ENCODE results near the gene OCA2.

The OCA2 gene

DNA sequence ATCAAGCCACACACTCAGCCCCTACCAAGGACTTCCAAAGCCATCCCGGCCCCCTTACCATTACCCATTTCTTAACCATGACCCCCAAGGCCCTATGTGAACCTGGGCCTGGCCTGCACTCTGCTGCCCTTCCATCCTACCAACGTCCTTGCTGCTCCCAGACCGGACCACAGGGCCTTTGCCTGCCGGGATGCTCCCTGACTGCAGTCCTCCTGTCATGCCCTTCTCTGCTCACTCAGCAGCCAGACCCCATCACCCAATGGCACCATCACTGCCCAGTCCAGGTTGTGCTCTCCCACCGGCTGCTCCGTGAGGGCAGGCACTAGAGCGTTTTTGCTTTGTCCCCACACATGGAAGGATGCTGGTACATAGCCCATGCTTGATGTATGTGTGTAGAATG lies 73.7 kb downstream of the OCA2 start:
- Histone ChIP-seq H3K4me1 (ENCODE audit: control insufficient read depth, insufficient read depth, low read length) (peaks cover 5% of the 10 kb centered on the region), H3K36me3 (ENCODE audit: control insufficient read depth, insufficient read depth, low read length) (no peaks in the 10 kb centered on the region), H3K9me3 (ENCODE audit: control insufficient read depth, low read length) (no peaks in the 10 kb centered on the region), H3K27me3 (ENCODE audit: control insufficient read depth, insufficient read depth, low read length, poor library complexity, severe bottlenecking) (no peaks in the 10 kb centered on the region), H3K4me3 (ENCODE audit: insufficient read depth, low read depth, low read length) (no peak overlapping the region), H3K27ac (ENCODE audit: insufficient read depth, low read depth, low read length, poor library complexity, severe bottlenecking) (no peak overlapping the region)
- 91 to 93% methylated on average over 7 of the region's 7 CpGs for WGBS, 2 experiments

DNA sequence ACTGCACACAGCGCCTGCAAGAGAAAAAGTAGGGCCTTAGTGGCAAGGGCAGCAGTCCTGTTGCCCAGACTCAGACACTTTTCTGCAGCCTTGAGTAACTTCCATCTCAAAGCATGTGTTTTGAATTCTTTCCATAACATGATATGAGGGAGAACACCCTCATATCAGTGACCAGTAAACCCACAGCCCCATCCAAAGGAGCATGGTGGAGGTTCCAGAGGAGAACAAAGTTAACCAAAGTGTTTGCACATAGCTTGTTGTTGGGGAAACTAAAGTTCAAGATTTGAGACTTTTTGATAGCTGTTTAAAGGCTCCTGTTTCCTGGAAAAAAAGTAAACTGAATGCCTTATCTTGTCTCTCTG lies 74.2 kb downstream of the OCA2 start:
- Histone ChIP-seq H3K9me3 (ENCODE audit: control insufficient read depth, low read length) (no peaks in the 10 kb centered on the region), H3K4me3 (ENCODE audit: insufficient read depth, low read depth, low read length) (no peak overlapping the region), H3K27me3 (ENCODE audit: control insufficient read depth, insufficient read depth, low read length, poor library complexity, severe bottlenecking) (no peaks in the 10 kb centered on the region), H3K36me3 (ENCODE audit: control insufficient read depth, insufficient read depth, low read length) (no peaks in the 10 kb centered on the region), H3K27ac (ENCODE audit: insufficient read depth, low read depth, low read length, poor library complexity, severe bottlenecking) (no peak overlapping the region), H3K4me1 (ENCODE audit: control insufficient read depth, insufficient read depth, low read length) (peaks cover 5% of the 10 kb centered on the region)
- 89 to 94% methylated on average over 1 of the region's 1 CpG for WGBS, 2 experiments

DNA sequence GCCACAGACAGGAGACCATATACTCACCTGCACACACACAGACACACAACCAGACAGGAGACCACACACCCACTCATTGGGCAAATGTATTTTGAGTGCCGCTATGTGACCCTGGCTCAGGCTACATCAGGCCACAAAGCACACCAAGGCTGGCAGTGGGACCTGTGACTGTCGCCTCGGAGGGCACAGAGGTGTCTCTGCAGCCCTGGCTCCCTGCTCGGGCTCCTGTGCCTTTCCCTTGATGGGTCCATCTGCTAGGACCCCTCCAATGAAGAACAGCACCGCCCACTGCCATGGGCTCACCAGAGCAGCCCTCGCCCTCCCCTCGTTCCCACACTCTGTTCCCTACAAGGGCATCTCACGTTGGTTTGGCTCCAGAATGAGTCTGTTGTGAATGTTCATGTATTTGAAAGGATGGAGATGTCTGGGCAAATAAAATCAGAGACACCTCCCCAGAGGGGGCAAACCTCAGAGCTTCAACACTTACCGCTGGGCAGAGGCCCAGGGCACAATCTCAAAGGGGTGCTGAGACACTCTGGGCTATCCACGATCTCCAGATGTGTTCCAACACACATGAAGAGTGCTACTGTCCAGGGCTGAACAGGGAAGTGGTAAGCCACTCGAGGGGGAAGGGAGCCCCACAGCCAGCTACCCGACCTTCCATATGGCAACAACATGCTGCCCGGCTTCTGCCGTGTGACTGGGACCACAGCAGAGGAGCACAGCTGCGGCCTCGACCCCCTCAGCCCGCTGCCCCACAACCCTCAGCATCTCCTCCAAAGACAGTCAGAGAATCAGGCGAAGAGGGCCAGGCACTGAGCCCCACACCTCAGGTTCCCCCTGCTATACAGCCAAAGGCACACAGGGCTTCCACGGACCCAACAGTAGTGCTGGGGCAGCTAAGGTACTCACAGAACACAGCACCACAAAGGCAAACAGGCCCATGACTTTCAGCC lies 74.9 kb downstream of the OCA2 start:
- Histone ChIP-seq H3K9me3 (ENCODE audit: control insufficient read depth, low read length) (no peaks in the 10 kb centered on the region), H3K4me1 (ENCODE audit: control insufficient read depth, insufficient read depth, low read length) (peaks cover 5% of the 10 kb centered on the region), H3K27me3 (ENCODE audit: control insufficient read depth, insufficient read depth, low read length, poor library complexity, severe bottlenecking) (no peaks in the 10 kb centered on the region), H3K36me3 (ENCODE audit: control insufficient read depth, insufficient read depth, low read length) (no peaks in the 10 kb centered on the region), H3K4me3 (ENCODE audit: insufficient read depth, low read depth, low read length) (no peak overlapping the region), H3K27ac (ENCODE audit: insufficient read depth, low read depth, low read length, poor library complexity, severe bottlenecking) (no peak overlapping the region)
- 89 to 91% methylated on average over 19 of the region's 19 CpGs for WGBS, 2 experiments

DNA sequence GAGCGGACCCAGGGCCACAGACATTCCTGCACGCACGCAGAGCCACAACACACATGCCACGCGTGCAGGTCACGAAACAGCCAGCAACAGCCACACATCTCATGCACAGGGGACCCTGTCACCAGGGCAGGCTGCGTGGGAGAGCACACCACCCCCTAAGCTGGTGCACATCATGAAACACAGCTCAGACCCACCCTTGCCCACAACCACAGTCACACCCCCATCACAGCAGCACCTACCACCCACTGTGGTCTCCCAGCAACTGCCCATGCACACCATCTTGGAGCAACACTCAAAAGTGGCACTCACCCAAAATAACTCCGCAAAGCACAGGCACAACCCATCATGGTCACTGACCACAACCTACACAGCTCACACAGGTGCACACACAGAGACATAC lies 75.7 kb downstream of the OCA2 start:
- Histone ChIP-seq H3K9me3 (ENCODE audit: control insufficient read depth, low read length) (no peaks in the 10 kb centered on the region), H3K4me1 (ENCODE audit: control insufficient read depth, insufficient read depth, low read length) (peaks cover 5% of the 10 kb centered on the region), H3K4me3 (ENCODE audit: insufficient read depth, low read depth, low read length) (no peak overlapping the region), H3K27ac (ENCODE audit: insufficient read depth, low read depth, low read length, poor library complexity, severe bottlenecking) (no peak overlapping the region), H3K27me3 (ENCODE audit: control insufficient read depth, insufficient read depth, low read length, poor library complexity, severe bottlenecking) (no peaks in the 10 kb centered on the region), H3K36me3 (ENCODE audit: control insufficient read depth, insufficient read depth, low read length) (no peaks in the 10 kb centered on the region)
- WGBS, 2 experiments = 91 to 94% methylated on average over 8 of the region's 8 CpGs

DNA sequence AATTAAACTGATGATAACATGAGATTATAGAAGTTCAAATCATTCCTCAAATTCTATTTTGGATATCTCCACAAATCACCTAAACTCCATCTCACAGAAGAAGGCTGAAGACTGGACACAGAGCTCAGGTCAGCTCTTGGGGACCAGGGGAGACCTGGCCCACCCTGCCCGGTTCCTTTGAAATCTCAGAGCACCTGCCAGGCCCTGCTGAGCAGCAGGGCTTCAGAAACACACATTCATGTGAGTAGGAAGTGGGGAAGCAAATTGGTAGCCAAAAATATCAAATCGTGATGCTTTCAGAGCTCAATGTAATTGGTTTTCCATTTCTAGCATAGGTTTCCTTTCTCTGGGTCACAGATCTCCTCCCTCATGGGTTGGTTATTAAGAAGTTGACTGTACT lies 76.2 kb downstream of the OCA2 start:
- 87 to 94% methylated on average over 2 of the region's 2 CpGs for WGBS, 2 experiments
- peaks cover 5% of the 10 kb centered on the region for H3K4me1 ChIP-seq (ENCODE audit: control insufficient read depth, insufficient read depth, low read length)

DNA sequence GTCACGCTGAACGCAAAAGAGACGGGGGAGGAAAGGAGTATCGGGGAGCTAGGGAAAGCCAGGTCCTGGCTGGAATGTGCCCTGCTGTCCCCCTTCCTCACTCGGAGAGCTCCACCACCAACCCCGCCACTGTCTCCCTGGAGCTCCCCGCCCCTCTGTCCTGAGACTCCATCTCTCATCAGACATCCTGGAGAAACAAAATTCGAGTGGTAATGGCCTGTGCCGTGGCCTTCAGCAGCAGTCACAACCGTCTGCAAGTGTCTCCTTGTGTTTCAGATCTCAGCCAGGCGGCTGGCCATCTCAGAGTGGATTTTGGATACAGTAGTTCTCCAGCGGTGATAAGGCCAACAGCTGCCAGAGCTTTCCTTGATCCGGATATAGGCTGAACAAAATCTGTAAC lies 76.9 kb downstream of the OCA2 start:
- H3K4me3 ChIP-seq (ENCODE audit: insufficient read depth, low read depth, low read length) = no peak overlapping the region
- H3K27me3 ChIP-seq (ENCODE audit: control insufficient read depth, insufficient read depth, low read length, poor library complexity, severe bottlenecking) = no peaks in the 10 kb centered on the region
- H3K27ac ChIP-seq (ENCODE audit: insufficient read depth, low read depth, low read length, poor library complexity, severe bottlenecking) = no peak overlapping the region
- H3K36me3 ChIP-seq (ENCODE audit: control insufficient read depth, insufficient read depth, low read length) = no peaks in the 10 kb centered on the region
- WGBS, 2 experiments = 88 to 92% methylated on average over 13 of the region's 13 CpGs
- H3K9me3 ChIP-seq (ENCODE audit: control insufficient read depth, low read length) = no peaks in the 10 kb centered on the region
- H3K4me1 ChIP-seq (ENCODE audit: control insufficient read depth, insufficient read depth, low read length) = peaks cover 7% of the 10 kb centered on the region

More for the DNA sequence above, 76.2 kb downstream of the OCA2 start:
- no peaks in the 10 kb centered on the region for H3K9me3 ChIP-seq (ENCODE audit: control insufficient read depth, low read length)
- no peak overlapping the region for H3K27ac ChIP-seq (ENCODE audit: insufficient read depth, low read depth, low read length, poor library complexity, severe bottlenecking)
- no peak overlapping the region for H3K4me3 ChIP-seq (ENCODE audit: insufficient read depth, low read depth, low read length)
- H3K36me3 ChIP-seq (ENCODE audit: control insufficient read depth, insufficient read depth, low read length) = no peaks in the 10 kb centered on the region
- H3K27me3 ChIP-seq (ENCODE audit: control insufficient read depth, insufficient read depth, low read length, poor library complexity, severe bottlenecking) = no peaks in the 10 kb centered on the region

DNA sequence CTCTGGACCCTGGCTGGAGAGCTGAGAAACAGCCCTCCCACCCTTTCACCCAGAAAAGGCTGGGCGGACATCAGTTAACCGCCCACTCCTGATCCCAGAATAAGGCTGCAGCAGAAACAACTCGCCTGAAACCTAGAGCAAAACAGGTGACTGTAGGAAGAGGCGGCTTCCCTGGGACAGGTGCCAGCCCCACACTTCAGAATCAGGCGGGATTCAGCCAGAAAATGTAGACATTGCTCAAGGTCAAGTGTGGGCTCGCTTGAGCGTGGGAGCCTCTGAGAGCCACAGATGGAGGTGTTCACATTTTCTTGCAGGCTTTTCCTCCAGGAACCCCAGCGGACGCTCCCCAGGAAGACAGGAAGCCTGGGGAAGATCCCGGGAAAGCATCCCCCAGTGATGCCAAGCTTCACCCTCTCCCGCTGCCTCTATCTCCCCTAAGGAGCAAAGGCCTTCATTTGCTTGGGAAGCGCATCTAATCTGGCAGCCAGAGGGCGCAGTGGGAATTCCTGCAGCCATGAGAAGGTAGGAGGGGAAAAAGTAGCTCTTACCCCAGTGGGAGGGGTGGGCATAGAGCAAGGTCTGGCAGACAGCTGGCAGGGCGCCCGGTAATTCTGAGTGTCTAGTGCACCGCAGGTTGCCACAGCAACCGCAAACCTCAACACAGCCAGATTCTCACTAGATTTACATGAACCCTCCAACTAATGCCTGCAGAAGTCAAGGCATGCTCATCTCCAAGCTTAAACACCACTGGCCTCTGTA lies 77.7 kb downstream of the OCA2 start:
- Histone ChIP-seq H3K9me3 (ENCODE audit: control insufficient read depth, low read length) (no peaks in the 10 kb centered on the region), H3K27ac (ENCODE audit: insufficient read depth, low read depth, low read length, poor library complexity, severe bottlenecking) (no peak overlapping the region), H3K36me3 (ENCODE audit: control insufficient read depth, insufficient read depth, low read length) (no peaks in the 10 kb centered on the region), H3K4me3 (ENCODE audit: insufficient read depth, low read depth, low read length) (no peak overlapping the region), H3K27me3 (ENCODE audit: control insufficient read depth, insufficient read depth, low read length, poor library complexity, severe bottlenecking) (no peaks in the 10 kb centered on the region), H3K4me1 (ENCODE audit: control insufficient read depth, insufficient read depth, low read length) (peaks cover 11% of the 10 kb centered on the region)
- WGBS, 2 experiments = 78 to 80% methylated on average over 17 of the region's 17 CpGs

DNA sequence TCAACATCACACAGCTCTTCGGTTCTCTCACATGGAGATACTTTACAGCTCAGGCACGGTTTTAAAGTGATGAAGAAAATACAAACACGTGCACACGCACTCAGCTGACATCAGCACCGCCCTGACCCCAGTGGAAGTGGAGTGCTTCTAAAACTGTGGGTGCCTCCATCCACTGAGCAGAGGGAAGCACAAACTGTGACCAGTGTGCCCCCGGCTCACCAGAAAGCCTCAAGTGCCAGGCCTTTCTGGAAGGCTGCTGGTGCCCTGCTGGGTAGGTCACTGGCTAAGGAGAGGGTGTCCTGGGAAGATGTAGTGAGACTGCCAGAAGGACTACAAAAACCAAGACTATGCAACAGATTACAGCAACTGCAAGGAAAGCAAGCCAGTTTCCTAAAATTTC lies 78.5 kb downstream of the OCA2 start:
- Histone ChIP-seq H3K27me3 (ENCODE audit: control insufficient read depth, insufficient read depth, low read length, poor library complexity, severe bottlenecking) (no peaks in the 10 kb centered on the region), H3K4me1 (ENCODE audit: control insufficient read depth, insufficient read depth, low read length) (peaks cover 11% of the 10 kb centered on the region), H3K36me3 (ENCODE audit: control insufficient read depth, insufficient read depth, low read length) (no peaks in the 10 kb centered on the region), H3K4me3 (ENCODE audit: insufficient read depth, low read depth, low read length) (no peak overlapping the region), H3K9me3 (ENCODE audit: control insufficient read depth, low read length) (no peaks in the 10 kb centered on the region), H3K27ac (ENCODE audit: insufficient read depth, low read depth, low read length, poor library complexity, severe bottlenecking) (no peak overlapping the region)
- 95 to 96% methylated on average over 6 of the region's 6 CpGs for WGBS, 2 experiments

DNA sequence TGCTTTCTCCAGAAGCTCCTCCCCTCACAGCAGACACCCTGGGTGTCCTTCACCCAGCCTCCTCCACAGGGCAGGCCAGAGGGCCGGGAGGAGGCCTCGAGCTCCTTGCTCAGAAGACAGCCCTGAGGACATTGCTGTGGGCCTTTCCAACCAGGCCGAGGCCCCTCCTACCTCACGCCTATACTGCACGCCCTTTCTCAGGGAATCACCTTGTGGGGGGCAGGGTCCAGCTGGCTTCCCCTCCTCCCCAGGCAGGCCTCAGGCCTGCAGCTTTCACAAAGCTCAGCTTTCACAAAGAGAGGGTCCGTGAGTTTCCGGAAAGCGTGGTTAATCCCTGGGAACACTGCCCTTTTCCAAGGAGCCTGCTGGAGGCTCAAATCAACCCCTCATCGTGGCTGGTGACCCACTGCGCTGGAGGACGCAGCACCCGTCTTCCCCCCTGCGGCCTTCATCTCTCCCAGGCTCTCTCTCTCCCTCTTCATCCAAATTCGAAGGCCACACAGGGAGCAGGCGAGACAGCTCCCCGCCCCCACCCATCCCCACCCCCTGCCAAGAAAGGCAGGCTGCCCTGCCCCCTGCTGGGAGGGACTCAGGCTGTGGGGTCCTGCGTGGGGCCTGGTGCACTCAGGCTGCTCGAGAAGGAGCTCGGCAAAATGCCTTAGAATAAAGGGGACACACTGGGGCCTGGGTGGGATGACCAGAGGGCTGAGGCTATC lies 79.4 kb downstream of the OCA2 start:
- Histone ChIP-seq H3K27ac (ENCODE audit: insufficient read depth, low read depth, low read length, poor library complexity, severe bottlenecking) (no peak overlapping the region), H3K4me1 (ENCODE audit: control insufficient read depth, insufficient read depth, low read length) (peaks cover 11% of the 10 kb centered on the region), H3K9me3 (ENCODE audit: control insufficient read depth, low read length) (no peaks in the 10 kb centered on the region), H3K4me3 (ENCODE audit: insufficient read depth, low read depth, low read length) (no peak overlapping the region), H3K27me3 (ENCODE audit: control insufficient read depth, insufficient read depth, low read length, poor library complexity, severe bottlenecking) (no peaks in the 10 kb centered on the region), H3K36me3 (ENCODE audit: control insufficient read depth, insufficient read depth, low read length) (no peaks in the 10 kb centered on the region)
- WGBS, 2 experiments = 60 to 62% methylated on average over 19 of the region's 19 CpGs

Data from ectodermal cell (in vitro differentiated cells).